Activated CD8-positive, alpha-beta memory T cell treated with anti-CD3 and anti-CD28 coated beads, Interleukin-2, amount 50 U/mL, for 24 hours (primary cell): Measurements from ENCODE around the gene POLN.
"Not testable (repeated sequence)": the region's sequence is repeated elsewhere in the genome, so short reads cannot be mapped to it uniquely, and the experiment has no call there.

Experiments used
- DNase-seq: peaks from one replicate; pipeline ENCODE4 v3.0.0-alpha.2; 2020; ENCODE audit errors: extremely low read depth

Gene POLN

GRCh38 chr4:2166253-2166652 lies 75.7 kb downstream of the POLN start:
- DNase-seq, result no peak

- no peak for DNase-seq
Measured at GRCh38 chr4:2165391-2165790, 76.5 kb downstream of the POLN start.

DNA sequence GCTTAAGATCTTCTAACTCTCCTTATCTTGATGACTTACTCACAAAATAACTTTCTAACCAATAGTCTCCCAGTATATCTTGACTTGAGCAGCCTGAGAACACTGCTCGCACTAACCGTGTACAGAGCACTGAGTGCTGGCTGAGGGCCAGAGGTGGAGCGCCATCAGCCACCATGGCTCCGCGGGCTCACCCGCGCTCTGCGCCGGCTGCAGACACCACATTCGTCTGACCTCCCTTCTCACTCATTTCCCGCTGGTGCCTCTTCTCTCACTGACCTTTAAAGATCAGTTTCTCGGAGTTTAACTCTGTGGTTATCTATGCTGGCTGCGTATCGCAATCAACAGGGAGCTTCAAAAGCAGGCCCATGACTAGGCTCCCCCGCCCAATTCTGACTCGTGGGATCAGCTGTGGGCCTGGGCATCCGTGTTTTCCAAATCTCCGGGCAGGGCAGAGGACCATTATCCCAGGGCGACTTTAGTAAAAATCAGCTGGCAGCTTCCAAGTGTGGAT lies 78.6 kb downstream of the POLN start:
- no peak for DNase-seq

DNA sequence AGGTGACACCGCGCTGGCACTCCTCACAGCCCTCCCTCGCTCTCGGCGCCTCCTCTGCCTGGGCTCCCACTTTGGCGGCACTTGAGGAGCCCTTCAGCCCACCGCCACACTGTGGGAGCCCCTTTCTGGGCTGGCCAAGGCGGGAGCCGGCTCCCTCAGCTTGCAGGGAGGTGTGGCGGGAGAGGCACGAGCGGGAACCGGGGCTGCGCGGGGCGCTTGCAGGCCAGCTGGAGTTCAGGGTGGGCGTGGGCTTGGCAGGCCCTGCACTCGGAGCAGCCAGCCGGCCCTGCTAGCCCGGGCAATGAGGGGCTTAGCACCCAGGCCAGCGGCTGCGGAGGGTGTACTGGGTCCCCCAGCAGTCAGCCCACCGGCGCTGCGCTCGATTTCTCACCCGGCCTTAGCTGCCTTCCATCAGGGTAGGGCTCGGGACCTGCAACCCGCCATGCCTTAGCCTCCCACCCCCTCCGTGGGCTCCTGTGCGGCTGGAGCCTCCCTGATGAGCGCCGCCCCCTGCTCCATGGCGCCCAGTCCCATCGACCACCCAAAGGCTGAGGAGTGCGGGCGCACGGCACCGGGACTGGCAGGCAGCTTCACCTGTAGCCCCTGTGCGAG lies 80.7 kb downstream of the POLN start:
- not testable (repeated sequence) for DNase-seq

DNA sequence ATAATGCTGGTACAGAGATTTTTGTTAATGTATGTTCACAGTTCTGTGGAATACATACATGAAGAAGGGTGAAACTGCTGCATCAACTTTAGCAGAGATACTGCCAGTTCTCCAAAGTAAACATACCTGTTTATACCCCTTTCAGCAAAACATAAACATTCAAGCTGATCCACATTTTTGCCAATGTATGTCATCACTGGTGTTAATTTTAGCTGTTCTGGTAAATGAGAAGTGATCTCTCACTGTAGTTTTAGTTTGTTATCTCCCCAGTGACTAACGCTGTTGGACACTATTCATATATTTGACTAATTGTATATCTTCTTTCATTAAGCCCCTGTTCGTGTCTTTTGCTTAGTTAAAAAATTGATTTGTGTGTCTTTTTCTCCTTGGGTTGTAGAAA lies 82.0 kb downstream of the POLN start:
- DNase-seq, result no peak

DNA sequence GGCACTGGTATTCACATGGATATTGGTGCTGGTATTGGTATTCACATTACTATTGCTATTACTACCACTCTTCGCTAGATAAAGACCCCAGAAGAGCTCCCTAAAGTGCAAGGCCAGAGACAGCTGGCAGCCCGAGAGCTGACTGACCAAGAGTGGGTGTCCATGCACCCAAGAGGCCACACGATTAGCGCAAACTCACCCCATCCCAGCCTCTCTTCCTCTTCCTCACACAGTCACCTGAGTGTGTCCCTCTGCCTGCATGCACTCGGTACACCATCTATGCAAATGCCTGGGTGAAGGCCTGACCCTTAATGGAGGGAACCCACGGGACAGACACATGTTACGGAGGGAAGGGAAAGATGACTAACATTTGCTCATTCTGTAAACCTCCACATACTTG lies 86.7 kb downstream of the POLN start:
- DNase-seq, result no peak

GRCh38 chr4:2154215-2154740 lies 87.6 kb downstream of the POLN start:
- no peak for DNase-seq

DNA sequence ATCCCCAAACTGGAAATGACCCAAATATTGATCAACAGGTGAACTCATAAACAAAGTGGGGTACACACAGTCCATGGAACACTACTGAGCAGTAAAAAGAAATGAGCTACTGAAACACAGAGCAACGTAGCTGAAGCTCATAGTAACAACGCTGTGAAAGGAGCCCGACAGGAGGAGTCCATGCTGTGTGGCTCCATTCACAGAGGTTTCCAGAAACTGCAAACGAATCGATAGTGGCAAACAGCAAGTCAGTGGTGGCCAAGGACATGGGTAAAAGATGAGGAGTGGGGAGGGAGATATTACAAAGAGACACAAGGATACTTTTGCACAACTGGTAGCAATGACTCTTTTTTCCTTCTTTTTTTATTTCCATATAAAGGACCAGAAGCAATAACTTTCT lies 90.4 kb downstream of the POLN start:
- no peak for DNase-seq

GRCh38 chr4:2150076-2150475 lies 91.8 kb downstream of the POLN start:
- no peak for DNase-seq

DNA sequence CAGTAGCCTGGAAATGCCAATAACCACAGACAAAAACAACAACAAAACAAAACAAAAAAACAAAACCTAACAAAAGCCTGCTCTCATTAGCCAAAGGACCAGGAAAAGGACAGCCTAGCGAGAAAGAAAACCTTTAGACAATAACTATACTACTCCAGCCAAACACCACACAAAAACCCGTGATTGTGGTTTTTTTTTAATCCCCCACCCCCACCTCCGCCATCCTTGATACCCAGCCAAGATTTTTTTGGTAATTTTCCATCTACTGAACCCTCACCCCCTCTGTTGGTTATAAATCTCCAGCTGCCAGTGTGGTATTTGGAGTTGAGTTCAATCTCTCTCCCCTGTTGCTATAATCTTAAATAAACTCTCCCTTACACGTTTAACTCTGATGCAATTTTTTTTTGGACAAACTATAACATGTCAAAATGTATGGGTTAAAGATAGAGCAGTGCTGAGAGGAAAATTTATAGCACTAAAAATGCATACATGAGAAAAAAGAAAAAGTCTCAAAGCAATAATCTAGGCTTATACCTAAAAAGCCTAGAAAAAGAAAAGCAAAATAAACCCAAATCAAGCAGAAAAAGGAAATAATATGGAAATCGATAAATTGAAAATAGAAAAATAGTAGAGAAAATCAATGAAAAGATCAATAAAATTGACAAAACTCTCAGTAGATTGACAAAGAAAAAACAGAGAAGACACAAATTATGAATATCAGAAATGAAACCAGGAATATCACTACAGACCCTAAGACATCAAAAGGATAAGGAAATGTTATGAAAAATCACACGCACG lies 99.1 kb downstream of the POLN start:
- no peak for DNase-seq

GRCh38 chr4:2141762-2142451 lies 100.0 kb downstream of the POLN start:
- DNase-seq, result no peak

DNA sequence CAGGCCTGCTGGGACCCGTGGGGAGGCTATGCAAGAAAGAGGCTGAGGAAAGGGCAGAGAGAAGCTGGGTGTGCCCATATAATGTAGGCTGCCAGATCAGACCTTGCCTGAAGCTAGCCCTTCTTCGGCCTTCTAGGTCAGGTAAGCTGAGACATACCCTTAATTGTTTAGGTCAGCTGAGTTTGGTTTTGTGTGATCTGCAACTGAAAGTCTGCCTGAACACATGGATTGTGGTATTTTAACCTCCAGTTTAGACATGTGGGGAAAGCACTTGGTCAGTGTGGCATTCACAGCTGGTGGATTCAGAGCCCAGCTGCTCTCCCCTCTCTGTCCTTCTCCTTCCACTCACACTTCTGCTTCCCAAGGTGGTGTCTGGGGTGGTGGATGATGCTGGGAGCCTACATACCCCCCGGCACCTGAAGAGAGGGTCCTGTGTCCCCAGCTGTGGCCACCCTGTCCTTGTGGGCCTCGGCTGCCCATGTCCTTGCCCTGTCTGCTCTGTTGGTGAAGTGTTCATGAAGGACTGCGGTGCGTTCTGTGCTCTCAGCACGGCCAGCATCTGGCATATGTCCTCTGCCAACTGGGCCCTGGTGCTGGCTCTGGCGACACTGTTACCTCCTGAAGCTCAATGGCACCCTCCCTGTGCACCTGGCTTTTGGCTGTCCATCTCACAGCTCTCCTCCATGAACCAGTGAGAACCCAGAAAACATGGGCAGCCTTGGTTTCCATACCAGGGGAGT lies 100.7 kb downstream of the POLN start:
- no peak for DNase-seq

DNA sequence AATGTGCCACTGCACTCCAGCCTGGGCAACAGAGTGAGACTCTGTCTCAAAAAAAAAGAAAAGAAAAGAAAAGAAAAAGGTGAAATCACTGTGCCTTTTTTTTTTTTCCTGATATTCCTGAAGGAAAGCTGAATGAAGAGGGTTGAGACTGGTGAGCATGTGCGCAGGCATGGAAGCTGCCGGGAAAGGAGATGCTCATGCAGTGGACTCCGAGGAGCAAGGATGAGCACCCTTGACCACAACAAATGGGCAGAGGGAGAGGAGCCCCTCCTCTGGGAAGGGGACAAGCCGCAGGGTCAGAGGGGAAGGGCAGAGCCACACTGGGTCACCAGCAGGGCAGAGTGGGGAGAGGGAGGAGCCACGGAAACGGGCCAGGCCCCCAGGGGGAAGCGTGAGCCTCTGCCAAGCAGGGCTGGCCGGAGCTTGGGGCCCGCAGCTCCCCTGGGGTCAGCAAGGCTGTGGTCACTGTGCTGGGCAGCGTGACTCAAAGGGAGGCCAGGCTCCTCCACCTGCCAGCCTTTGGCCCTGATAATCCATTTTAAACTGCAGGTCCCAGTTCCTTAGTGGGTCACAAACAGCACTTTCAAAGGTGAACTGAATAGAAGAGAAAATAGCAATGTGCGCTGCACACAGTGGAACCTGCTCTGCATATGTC lies 102.9 kb downstream of the POLN start:
- no peak for DNase-seq

DNA sequence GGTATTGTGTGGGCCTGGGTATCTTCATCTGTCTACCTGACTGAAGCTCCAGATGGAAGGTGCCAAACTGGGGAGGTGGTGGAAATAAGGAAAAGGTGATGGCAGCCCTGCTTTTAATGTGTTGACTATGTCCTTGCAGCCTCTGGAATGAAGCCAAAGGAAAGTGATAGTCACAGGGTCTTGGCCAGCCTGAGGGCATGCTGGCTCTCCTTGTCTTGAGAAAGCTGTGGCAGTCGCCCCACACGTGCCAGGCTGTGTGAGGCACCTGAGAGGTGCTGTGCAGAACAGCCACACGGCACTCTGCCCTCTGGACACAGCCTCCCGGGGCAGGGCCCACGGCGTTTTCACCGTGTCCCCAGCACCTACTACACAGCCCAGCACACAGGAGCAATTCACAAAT lies 105.2 kb downstream of the POLN start:
- DNase-seq, result no peak

DNA sequence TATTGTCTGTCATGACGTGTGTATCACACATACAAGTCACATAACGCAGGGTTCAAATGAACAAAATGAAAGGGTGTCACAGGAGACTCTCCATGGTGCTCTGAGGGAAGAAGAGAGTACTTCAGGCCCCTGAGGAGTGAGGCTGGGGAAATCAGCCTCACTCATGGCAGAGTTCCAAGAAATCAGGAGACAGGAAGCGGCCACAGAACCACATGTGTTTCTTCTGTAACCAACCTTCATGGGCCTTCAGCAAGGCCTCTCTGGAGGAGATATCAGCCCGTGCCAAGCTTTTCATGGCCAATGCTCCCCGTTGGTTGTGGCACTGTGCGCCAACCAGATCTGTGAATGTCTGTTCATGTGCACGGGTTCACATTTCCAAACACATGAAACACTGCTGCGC lies 106.8 kb downstream of the POLN start:
- DNase-seq, result no peak

DNA sequence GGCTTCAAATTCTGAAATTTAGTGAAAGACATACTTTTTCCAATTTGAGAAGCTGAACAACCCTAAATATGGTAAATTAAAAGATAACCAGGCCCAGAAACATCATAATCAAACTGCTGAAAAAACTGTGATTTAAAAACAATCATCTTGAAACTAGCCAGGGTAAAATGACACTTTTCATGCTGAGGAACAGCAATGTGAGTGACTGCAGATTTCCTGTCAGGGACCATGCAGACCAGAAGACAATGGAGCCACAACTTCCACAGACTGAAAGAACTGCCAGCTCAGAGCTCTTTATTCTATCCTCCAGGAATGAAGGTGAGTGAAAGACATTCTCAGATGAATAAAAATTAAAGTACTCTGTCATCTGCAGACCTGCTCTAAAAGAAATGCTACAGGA lies 109.5 kb downstream of the POLN start:
- no peak for DNase-seq

DNA sequence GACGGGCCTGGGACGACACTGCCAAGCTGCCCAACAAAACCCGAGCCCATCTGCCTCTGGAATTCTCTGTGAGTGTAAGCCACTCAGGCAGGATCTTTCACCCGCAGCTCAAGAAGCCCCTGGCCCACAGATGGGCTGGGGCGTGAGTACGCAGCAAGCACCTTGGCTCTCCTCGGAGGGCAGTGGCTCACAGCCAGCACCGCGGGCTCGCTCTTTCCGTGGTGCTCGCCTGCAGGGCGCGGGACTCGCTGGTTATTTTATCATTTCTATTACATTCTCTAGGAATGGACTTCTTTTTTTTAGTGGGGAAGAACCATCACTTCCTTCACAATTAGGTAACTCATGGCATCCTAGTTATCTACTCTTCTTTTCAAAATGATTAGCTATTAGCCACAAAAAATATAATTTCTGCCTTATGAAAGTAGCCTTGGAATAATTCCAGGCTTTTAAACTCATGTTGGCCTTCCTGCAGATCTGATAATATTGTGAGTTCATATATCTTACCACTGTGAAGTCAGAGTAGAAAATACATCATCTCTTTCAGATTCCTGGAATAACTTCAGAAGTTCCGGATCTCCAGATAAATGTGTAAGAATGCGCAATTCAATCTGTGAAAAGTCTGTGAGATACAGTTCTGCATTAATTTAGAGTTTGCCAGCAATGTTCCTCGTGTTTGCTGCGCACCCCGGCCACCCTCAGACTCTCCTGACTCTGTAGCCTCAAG lies 114.2 kb downstream of the POLN start:
- DNase-seq, result no peak

GRCh38 chr4:2126309-2127043 lies 115.4 kb downstream of the POLN start:
- DNase-seq, result no peak

- no peak for DNase-seq
Measured at GRCh38 chr4:2125831-2126230, 116.1 kb downstream of the POLN start.

DNA sequence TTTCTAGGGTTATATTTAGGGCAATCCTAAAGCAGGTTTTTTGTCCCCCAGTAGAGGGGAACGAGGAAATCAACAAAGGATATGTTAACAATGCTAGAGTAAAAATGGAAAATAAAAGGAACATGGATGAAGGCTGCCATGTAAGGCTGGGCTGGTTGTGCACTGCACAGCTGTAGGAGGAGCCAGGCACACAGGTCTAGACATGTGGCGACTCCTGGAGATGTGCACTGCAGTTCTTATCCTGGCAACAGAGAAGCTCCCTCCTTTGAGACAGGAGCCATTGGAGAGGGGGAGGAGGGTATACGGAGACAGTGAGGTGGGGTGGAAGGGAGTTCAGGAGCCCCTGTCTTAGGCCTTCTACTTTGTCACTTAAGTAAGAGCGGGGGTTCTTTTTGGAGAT lies 116.9 kb downstream of the POLN start:
- no peak for DNase-seq
